NK-92 (cell line): ENCODE data around the gene APOL1.

Source experiments
- DNase-seq: peaks from one replicate; lab custom pipeline; 2025; ENCODE audit not compliant: unreplicated experiment; lab: John Stamatoyannopoulos, UW

APOL1 gene

GRCh38 chr22:36305813-36306212, 52.9 kb downstream of the APOL1 start:
- DNase-seq, result no peak

- no peak for DNase-seq
These were observed 53.3 kb downstream of the APOL1 start for GRCh38 chr22:36306227-36306626.

GRCh38 chr22:36308880-36309279, 55.9 kb downstream of the APOL1 start:
- DNase-seq, result no peak

GRCh38 chr22:36311386-36312085, 58.6 kb downstream of the APOL1 start:
- DNase-seq, result no peak

GRCh38 chr22:36315325-36315724, 62.4 kb downstream of the APOL1 start:
- DNase-seq, result no peak

GRCh38 chr22:36316419-36316818, 63.5 kb downstream of the APOL1 start:
- no peak for DNase-seq
